Naive thymus-derived CD8-positive, alpha-beta T cell (primary cell): ENCODE data around the gene PLEKHF1. TPM values are rescaled to one million over a fixed set of nuclear protein-coding genes. Genes with fewer than 3 reads are reported as not detected.

Source experiments
- ATAC-seq, 2 donors: fragments of 150-1000 bp; cut with Tn5 transposase in 1 of 2; sonication (Bioruptor Pico), chemical (Tn5 transposase) in 1 of 2; 1 replicate in 1 of 2; 2 replicates in 1 of 2; pipeline ENCODE4 v1.10.0; 2021; ENCODE audit warnings: mild to moderate bottlenecking in 2 of 2, moderate library complexity in 2 of 2
- POLR2A ChIA-PET: fragments of 350-600 bp; sonication (Branson Sonifier 250); formaldehyde crosslinking; loops from one replicate; lab custom pipeline; 2021; ENCODE audit warnings: antibody characterized with exemption; lab: Charles Lee
- DNase-seq, 10 donors: peaks; one replicate each; pipeline versions ENCODE4 v3.0.0 to v3.0.0-alpha.2; 2020 to 2022
- H3K27ac Mint-ChIP-seq, 10 donors: one replicate each; pipeline ENCODE4 v1.8.0; 2020 to 2022; ENCODE audit warnings: mild to moderate bottlenecking in 10 of 10, mixed read lengths in 10 of 10, moderate library complexity in 4 of 10, inconsistent platforms in 1 of 10
- H3K27me3 Mint-ChIP-seq, 5 donors: one replicate each; pipeline ENCODE4 v1.8.0; 2021 to 2022; ENCODE audit warnings: mixed read lengths in 5 of 5
- H3K36me3 Mint-ChIP-seq, 3 donors: one replicate each; pipeline ENCODE4 v1.8.0; 2020 to 2022; ENCODE audit warnings: mixed read lengths in 3 of 3, mild to moderate bottlenecking in 2 of 3, inconsistent platforms in 1 of 3
- H3K4me1 Mint-ChIP-seq, 4 donors: one replicate each; pipeline ENCODE4 v1.8.0; 2021 to 2022; ENCODE audit warnings: mixed read lengths in 4 of 4
- H3K4me3 Mint-ChIP-seq, 10 donors: one replicate each; pipeline ENCODE4 v1.8.0; 2020 to 2022; ENCODE audit warnings: mild to moderate bottlenecking in 10 of 10, mixed read lengths in 10 of 10, moderate library complexity in 6 of 10, inconsistent platforms in 1 of 10
- H3K9me3 Mint-ChIP-seq, 9 donors: one replicate each; pipeline ENCODE4 v1.8.0; 2020 to 2022; ENCODE audit warnings: mixed read lengths in 9 of 9, mild to moderate bottlenecking in 3 of 9, inconsistent platforms in 1 of 9, moderate library complexity in 1 of 9
- polyA plus RNA-seq, 3 donors: library from polyadenylated mRNA; unstranded; fragments of 300-500 nt; fragmentation: Illumina TruSeq; gene quantifications; one replicate each; pipeline ENCODE4 v1.2.3, GENCODE V29; 2021
- total RNA-seq, 8 experiments: library from RNA in 2 of 8; stranded (reverse) in 2 of 8; gene quantifications; one replicate each; pipeline ENCODE4 v1.2.3 and lab custom pipeline; 2021 to 2026

Gene PLEKHF1
- total and polyA plus RNA-seq, 5 experiments from 2014 or later: 3.8 to 19.8 (median 18.0) TPM

DNA sequence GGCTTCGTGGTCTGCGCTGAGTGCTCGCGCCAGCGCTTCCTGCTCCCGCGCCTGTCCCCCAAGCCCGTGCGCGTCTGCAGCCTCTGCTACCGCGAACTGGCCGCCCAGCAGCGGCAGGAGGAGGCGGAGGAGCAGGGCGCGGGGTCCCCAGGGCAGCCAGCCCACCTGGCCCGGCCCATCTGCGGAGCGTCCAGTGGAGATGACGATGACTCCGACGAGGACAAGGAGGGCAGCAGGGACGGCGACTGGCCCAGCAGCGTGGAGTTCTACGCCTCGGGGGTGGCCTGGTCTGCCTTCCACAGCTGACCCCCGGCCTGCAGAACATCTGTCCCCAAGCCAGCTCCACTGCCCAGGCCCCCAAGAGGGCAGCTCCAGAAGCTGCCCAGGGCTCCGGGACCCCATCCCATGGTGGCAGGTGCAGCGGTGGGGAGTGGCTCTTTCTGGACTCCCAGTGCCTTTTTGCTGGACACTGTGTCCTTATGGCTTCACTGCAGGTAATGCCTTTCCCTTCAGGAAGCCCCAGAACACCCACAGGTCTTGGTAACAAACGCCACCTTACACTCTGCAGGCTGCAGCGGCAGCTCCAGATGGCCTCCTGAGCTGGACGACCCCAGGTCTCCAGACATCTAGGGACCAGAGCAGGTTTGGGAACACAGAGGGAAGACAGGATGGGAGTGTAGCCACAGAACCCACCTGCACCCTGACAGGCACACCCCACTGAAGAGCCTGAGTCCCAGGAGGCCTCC is 9.3 kb downstream of the PLEKHF1 start:
- Mint-ChIP-seq H3K9me3 (no peaks in the 10 kb centered on the region), H3K36me3 (peaks cover 0 to 29% (median 3%) of the 10 kb centered on the region in 3 donors), H3K4me3 (peak overlapping the region in 5 of 10 donors; percentile 2 to 20 (median 16)), H3K27me3 (no peaks in the 10 kb centered on the region), H3K4me1 (peaks cover 39 to 93% (median 84%) of the 10 kb centered on the region in 4 donors), H3K27ac (peak overlapping the region in 9 of 10 donors; percentile 61 to 99 (median 81))
- POLR2A ChIA-PET: interaction anchor here (1.0 to 12.5 kb wide), 7 partner anchors 7 to 68 kb away, joined by 3 to 111 read pairs (median 28); partner anchors contain the start of genes C19orf12, PLEKHF1 and POP4
- ATAC-seq (no peak), DNase-seq (no peak)

DNA sequence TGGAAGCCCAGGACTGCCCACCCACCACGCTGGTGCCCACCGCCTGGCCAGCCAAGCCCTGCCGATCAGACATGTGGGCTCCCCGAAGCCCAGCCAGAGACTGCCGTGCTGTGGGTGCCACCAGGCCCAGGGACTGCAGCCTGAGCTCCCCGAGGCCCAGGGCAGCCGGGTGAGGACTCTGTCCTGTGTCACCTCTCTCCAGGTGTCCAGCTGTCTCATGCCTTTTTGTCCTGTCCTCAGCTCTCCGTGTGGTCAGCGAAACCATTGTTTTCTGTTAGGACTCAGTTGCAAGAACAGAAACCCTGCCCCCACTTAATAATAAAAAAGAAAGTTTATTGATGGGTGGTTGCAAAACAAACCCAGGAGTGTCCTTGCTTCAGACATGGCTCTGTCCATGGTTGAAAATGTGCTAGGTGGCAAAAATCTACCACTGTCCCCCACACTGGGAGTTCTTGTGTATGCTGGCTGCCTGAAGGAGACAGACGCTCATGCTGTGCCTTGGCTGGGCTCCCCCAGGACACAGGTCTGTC is 9.9 kb downstream of the PLEKHF1 start:
- Mint-ChIP-seq H3K27me3 (no peaks in the 10 kb centered on the region), H3K27ac (peak overlapping the region; percentile 61 to 92 (median 82)), H3K4me1 (peaks cover 40 to 92% (median 84%) of the 10 kb centered on the region in 4 donors), H3K4me3 (peak overlapping the region in 6 of 10 donors; percentile 16 to 48 (median 20)), H3K36me3 (peaks cover 0 to 25% (median 3%) of the 10 kb centered on the region in 3 donors), H3K9me3 (no peaks in the 10 kb centered on the region)
- POLR2A ChIA-PET: interaction anchor here (1.0 to 12.5 kb wide), 6 partner anchors 10 to 65 kb away, joined by 3 to 154 read pairs (median 18); partner anchors contain the start of genes C19orf12 and PLEKHF1
- ATAC-seq: no peak
- no peak for DNase-seq

DNA sequence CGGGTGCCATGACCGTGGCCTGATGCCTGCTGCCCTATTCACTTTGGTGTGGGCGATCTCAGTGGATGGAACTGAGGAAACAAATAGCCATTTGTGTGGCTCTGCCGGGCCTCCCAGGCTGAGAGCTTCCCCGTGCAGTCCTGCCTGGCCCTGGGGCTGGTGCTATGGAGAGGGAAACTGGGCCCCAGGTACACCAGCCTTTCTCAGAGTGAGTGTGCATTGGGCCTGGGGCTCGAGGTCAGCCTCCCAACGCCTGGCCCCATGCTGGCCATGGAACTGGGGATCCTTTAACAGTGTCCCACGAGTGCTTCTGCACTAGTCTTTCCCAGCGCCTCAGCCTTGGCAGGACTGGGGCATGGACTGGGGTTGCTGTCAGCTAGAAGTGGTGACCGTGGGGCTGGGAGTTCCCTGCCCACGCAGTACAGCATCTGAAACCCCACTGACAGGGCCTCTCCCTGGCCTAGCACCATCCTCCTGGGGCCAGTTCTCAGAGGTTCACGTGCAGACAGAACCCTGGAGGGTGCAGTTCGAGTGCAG is 10.5 kb downstream of the PLEKHF1 start:
- ATAC-seq (no peak), DNase-seq (no peak)
- H3K27me3 Mint-ChIP-seq: no peaks in the 10 kb centered on the region
- H3K4me3 Mint-ChIP-seq: peak overlapping the region in 7 of 10 donors; percentile 10 to 77 (median 38)
- no peaks in the 10 kb centered on the region for H3K9me3 Mint-ChIP-seq
- peak overlapping the region; percentile 15 to 92 (median 81) for H3K27ac Mint-ChIP-seq
- peaks cover 42 to 92% (median 84%) of the 10 kb centered on the region in 4 donors for H3K4me1 Mint-ChIP-seq
- peaks cover 0 to 25% (median 3%) of the 10 kb centered on the region in 3 donors for H3K36me3 Mint-ChIP-seq
- POLR2A ChIA-PET: interaction anchor here (1.0 to 12.5 kb wide), 4 partner anchors 9 to 66 kb away, joined by 3 to 154 read pairs (median 58); partner anchors contain the start of genes C19orf12 and PLEKHF1

DNA sequence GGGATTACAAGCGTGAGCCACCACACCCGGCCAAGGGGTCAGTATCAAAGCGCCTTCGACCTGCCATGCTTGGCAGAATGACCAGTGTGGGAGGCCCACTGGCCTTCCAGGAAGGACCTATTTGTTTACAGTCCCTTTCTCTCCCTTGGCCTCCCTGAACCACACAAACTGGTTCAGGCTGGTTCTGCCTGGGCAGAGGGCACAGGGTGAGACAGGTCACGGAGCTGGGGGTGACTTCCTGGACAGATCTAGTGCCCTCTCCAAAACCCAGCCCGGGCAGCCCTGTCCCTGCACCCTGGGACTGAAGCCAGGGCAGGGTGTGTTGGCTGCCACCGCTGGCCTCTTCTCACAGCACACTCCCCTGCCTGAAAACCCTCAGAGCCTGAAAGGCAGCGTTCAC is 11.3 kb downstream of the PLEKHF1 start:
- Mint-ChIP-seq H3K4me3 (peak overlapping the region in 8 of 10 donors; percentile 12 to 77 (median 59)), H3K27ac (peak overlapping the region; percentile 29 to 92 (median 82)), H3K36me3 (peaks cover 0 to 21% (median 3%) of the 10 kb centered on the region in 3 donors), H3K27me3 (no peaks in the 10 kb centered on the region), H3K9me3 (no peaks in the 10 kb centered on the region), H3K4me1 (peaks cover 41 to 92% (median 84%) of the 10 kb centered on the region in 4 donors)
- POLR2A ChIA-PET: interaction anchor here (2.2 to 12.5 kb wide), 3 partner anchors 12 to 71 kb away, joined by 12 to 154 read pairs (median 111); partner anchors contain the start of genes C19orf12, PLEKHF1 and POP4
- DNase-seq (no peak), ATAC-seq (no peak)

DNA sequence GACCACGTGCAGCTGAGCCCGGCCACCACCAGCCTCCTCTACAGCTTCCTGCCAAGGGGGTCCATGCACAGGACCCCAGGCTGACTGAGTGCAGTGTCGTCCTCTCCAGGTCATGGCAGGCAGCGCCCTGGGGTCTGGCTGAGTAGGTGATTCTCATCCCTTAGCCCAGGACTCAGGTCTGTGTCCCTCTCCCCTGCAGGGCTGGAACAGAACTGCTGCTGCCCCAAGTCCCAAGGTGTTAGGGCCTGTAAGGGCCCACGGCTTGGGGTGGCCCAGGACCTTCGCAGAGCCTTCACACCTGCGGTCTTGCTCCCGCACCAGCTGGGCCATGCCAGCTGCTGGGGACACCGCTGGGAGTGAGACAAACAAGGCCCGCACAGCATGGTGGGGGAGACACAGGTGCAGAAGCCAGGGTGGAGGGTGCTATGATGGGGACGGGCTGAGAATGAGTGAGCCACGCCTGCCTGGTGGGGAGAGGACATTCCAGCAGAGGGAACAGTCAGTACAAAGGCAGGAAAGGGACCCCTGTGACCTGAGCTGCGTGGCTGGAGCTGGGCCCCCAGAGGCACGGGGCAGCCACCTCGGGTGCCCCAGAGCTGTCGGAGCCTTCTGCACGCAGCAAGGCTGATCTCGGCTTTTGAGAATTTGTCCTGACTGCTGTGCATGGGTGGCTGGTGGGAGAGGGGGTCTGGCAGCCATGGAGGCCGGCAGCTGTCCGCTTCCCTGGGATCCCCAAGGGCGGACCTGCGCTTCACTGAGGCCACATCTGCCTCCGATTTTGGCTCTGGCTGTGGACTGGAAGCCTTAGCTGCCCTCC is 11.9 kb downstream of the PLEKHF1 start:
- Mint-ChIP-seq H3K27me3 (no peaks in the 10 kb centered on the region), H3K4me3 (peak overlapping the region; percentile 7 to 77 (median 54)), H3K9me3 (no peaks in the 10 kb centered on the region), H3K36me3 (peaks cover 0 to 21% (median 3%) of the 10 kb centered on the region in 3 donors), H3K4me1 (peaks cover 36 to 92% (median 81%) of the 10 kb centered on the region in 4 donors), H3K27ac (peak overlapping the region; percentile 29 to 92 (median 82))
- POLR2A ChIA-PET: interaction anchor here (1.0 to 12.5 kb wide), 4 partner anchors 12 to 71 kb away, joined by 3 to 154 read pairs (median 62); partner anchors contain the start of genes C19orf12, PLEKHF1 and POP4
- DNase-seq (no peak), ATAC-seq (no peak)

DNA sequence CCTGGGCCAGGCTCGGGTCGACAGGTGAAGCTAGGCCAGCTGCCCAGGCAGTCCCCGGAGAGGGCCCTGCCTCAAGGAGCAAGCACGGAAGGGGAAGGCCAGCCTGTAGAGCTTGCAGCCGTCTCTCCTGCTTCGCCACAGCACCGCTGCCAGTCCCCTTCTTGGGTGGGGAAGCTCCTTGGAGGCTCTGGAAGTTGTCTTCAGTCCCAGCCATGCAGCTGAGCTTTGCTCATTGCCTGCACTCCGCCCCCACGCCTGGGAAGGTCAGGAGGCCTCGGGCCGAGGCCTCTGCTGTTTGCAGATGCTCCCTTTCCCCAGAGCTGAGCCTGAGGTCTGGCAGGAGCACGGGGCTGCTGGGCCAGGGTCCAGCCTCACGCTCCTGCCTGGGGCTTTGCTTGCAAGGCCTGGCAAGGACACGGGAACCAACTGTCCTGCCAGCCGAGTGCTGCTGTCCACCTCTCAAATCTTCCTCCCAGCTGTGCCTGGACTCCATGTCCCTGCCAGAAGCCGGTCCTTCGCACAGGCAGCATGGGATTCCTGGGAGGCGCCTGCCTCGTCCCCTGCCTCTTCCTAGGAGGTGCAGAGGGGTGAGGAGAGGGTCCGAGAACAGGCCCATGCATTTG is 13.3 kb downstream of the PLEKHF1 start:
- no peaks in the 10 kb centered on the region for H3K27me3 Mint-ChIP-seq
- POLR2A ChIA-PET: interaction anchor here (0.9 to 12.5 kb wide), 6 partner anchors 14 to 73 kb away, joined by 3 to 154 read pairs (median 8); partner anchors contain the start of genes C19orf12, PLEKHF1 and POP4
- peak overlapping the region in 4 of 10 donors; percentile 48 to 72 (median 56) for H3K27ac Mint-ChIP-seq
- ATAC-seq: no peak
- H3K36me3 Mint-ChIP-seq: peaks cover 0 to 20% (median 2%) of the 10 kb centered on the region in 3 donors
- DNase-seq: no peak
- no peaks in the 10 kb centered on the region for H3K9me3 Mint-ChIP-seq
- peak overlapping the region in 3 of 10 donors; percentile 7 to 37 (median 14) for H3K4me3 Mint-ChIP-seq
- peaks cover 26 to 87% (median 79%) of the 10 kb centered on the region in 4 donors for H3K4me1 Mint-ChIP-seq

DNA sequence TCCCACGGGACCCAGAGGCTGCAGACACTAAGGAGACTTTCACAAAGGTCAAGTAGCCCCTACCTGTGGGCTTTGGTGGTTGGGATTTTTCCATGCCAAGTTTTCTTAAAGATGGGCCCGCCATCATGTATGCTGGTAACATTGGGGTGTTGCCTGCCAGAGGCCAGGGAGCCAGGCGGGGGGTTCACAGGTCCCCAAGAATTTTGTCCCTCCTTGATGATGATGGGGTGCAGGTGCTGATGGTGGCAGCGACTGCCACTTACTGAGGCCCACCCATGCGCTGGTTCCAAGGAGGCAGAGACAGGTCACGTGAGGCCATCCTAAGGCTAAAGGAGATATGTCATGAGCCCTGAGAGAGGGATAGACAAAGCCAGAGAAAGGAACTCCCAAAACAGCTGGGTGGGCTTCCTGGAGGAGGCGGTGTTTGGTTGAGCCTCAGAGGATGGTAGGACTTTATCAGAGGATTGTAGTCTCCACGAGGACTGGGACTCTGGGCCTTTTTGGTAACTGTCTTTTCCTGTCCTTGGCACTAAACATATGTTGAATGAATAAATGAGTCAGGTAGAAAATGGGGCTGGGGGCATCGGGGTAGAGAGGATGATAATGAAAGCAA is 14.4 kb downstream of the PLEKHF1 start:
- POLR2A ChIA-PET: interaction anchor here (1.4 to 12.5 kb wide), 5 partner anchors 11 to 74 kb away, joined by 5 to 154 read pairs (median 22); partner anchors contain the start of genes C19orf12, PLEKHF1 and POP4
- Mint-ChIP-seq H3K4me1 (peaks cover 29 to 87% (median 78%) of the 10 kb centered on the region in 4 donors), H3K4me3 (peak overlapping the region in 9 of 10 donors; percentile 58 to 77 (median 65)), H3K27ac (peak overlapping the region; percentile 69 to 93 (median 83)), H3K9me3 (no peaks in the 10 kb centered on the region), H3K27me3 (no peaks in the 10 kb centered on the region), H3K36me3 (peaks cover 0 to 15% (median 0%) of the 10 kb centered on the region in 3 donors)
- ATAC-seq (no peak), DNase-seq (no peak)

DNA sequence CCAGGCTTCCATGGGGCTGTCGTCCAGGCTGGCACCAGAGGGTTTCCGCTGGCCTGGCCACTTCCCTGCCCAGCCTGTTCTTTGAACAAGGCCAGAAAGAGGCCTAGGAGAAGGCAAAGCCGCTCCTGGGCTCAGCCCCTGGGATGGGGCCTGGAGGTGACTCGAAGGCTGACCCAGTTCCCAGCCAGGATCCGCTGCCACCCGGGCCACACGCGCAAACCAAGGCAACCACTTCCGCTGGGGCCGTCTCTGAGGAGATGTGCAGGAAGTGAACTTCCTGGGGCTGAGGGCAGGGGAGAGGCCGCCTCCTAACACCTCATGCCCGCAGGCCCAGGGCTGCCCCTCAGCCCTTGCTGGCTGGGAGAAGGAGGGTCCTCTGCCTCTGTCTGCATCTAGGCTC is 15.2 kb downstream of the PLEKHF1 start:
- ATAC-seq (peak; percentile 89 to 96), DNase-seq (peak; percentile 55 to 86 (median 74))
- Mint-ChIP-seq H3K27me3 (no peaks in the 10 kb centered on the region), H3K4me3 (peak overlapping the region; percentile 50 to 87 (median 74)), H3K27ac (peak overlapping the region in 9 of 10 donors; percentile 81 to 93 (median 89)), H3K9me3 (no peaks in the 10 kb centered on the region), H3K4me1 (peaks cover 34 to 87% (median 74%) of the 10 kb centered on the region in 4 donors), H3K36me3 (peaks cover 0 to 12% (median 0%) of the 10 kb centered on the region in 3 donors)
- POLR2A ChIA-PET: interaction anchor here (0.5 to 12.5 kb wide), 7 partner anchors 8 to 74 kb away, joined by 3 to 154 read pairs (median 22); partner anchors contain the start of genes C19orf12, PLEKHF1 and POP4

DNA sequence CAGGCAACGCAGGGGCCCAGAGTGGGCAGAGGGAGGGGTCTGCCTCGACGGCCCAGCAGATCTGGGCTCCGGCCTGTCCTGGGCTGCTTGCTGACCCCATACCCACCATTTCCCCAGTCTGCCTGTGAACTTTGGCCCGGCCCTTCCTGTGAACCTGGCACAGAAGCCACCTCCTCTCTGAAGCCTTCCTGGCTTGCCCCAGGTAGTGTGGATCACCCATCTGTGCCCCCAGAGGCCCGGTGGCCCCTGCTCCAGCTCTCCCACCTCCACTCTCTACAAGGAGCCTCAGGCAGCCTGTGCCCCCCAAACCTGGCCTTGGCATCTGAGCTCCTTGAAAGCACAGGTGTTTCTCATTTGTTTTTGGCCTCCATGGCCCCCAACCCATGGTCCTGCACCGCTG is 15.7 kb downstream of the PLEKHF1 start:
- peaks cover 0 to 7% (median 0%) of the 10 kb centered on the region in 3 donors for H3K36me3 Mint-ChIP-seq
- ATAC-seq (peak; percentile 4 to 6), DNase-seq (no peak)
- H3K27ac Mint-ChIP-seq: peak overlapping the region; percentile 78 to 93 (median 88)
- POLR2A ChIA-PET: interaction anchor here (0.6 to 12.5 kb wide), 8 partner anchors 8 to 75 kb away, joined by 3 to 154 read pairs (median 16); partner anchors contain the start of genes C19orf12, PLEKHF1 and POP4
- H3K9me3 Mint-ChIP-seq: no peaks in the 10 kb centered on the region
- no peaks in the 10 kb centered on the region for H3K27me3 Mint-ChIP-seq
- H3K4me1 Mint-ChIP-seq: peaks cover 34 to 82% (median 70%) of the 10 kb centered on the region in 4 donors
- peak overlapping the region; percentile 50 to 87 (median 74) for H3K4me3 Mint-ChIP-seq

DNA sequence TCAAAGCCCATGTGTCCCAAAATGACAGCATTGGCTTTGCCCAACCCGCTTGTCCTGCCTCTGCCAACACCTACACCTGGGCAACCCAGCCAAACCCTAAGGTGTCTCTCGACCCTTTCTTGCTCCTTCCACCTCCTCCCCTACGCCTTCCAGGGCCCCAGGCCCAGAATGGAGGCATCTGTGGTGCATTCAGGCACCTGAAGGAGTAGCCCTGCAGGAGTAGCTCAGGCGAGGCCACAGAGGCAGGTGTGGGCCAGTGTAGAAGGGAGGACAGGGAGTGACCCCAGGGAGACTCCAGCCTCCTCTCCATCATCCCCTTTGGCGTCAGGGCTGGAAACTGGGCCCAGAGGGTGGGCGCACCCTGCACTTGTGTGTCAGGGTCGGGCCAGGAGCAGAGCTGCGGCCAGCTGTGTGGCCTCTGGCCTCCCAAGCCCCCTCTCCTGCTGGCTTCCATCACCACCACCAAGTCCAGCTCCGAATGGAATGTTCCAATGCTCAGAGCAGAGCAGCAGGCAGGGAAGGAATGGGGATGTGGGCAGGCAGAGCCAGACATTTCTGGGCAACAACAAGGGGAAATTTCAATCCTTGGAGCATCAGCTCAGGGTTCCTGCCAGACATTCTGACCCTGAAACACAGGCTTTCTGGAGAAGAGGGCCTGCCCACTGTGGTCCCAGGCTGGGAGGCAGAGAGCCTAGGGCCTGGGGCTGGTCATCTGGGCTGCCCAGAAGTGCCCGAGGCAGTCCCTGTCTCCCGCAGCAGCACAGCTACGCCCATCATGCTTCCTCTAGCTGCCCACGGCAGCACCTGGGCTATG is 16.4 kb downstream of the PLEKHF1 start:
- Mint-ChIP-seq H3K4me1 (peaks cover 35 to 79% (median 65%) of the 10 kb centered on the region in 4 donors), H3K27me3 (no peaks in the 10 kb centered on the region), H3K27ac (peak overlapping the region in 9 of 10 donors; percentile 81 to 93 (median 88)), H3K36me3 (peaks cover 0 to 3% (median 0%) of the 10 kb centered on the region in 3 donors), H3K4me3 (peak overlapping the region in 9 of 10 donors; percentile 50 to 87 (median 75)), H3K9me3 (no peaks in the 10 kb centered on the region)
- ATAC-seq (no peak), DNase-seq (no peak)
- POLR2A ChIA-PET: interaction anchor here (0.6 to 12.5 kb wide), 9 partner anchors 9 to 75 kb away, joined by 3 to 154 read pairs (median 4); partner anchors contain the start of genes C19orf12, PLEKHF1 and POP4
